HepG2 (cell line): ENCODE results near the gene HES2. TPM values are rescaled to one million over a fixed set of nuclear protein-coding genes. Genes with fewer than 3 reads are reported as not detected.

Experiments
- ATAC-seq: fragments of 200-7000 bp; cut with Tn5 transposase; 3 replicates; pipeline ENCODE4 v1.9.1; 2020; ENCODE audit warnings: mild to moderate bottlenecking, moderate library complexity
- BruUV-seq: library from RNA; stranded (reverse); fragments of 400-500 nt; replicated peaks from 2 replicates; lab custom pipeline; 2021; lab: Mats Ljungman, UMichigan
- CTCF ChIA-PET: fragments of 300-600 bp; formaldehyde crosslinking; extraction: SDS; loops from one replicate; lab custom pipeline; 2021; ENCODE audit warnings: low total read pairs, inconsistent platforms, low intra/inter-chr PET ratio; lab: Yijun Ruan, JAX
- POLR2A ChIA-PET: fragments of 350-600 bp; sonication (Branson Sonifier 250); formaldehyde crosslinking; loops from one replicate; lab custom pipeline; 2020; ENCODE audit warnings: antibody characterized with exemption, inconsistent platforms; lab: Yijun Ruan, JAX
- DNase-seq: peaks from one replicate; pipeline ENCODE4 v3.0.0-alpha.2; 2015; ENCODE audit warnings: low spot score
- FAIRE-seq: peaks from 3 replicates; lab custom pipeline; 2011; peaks lifted over from hg19 to GRCh38; lab: Jason Lieb, UNC
- H2AFZ ChIP-seq: one replicate; pipeline ENCODE4 v1.6.1; 2011; ENCODE audit warnings: low read length, inconsistent platforms
- H3K27ac ChIP-seq: fragments of 300-600 bp; 3 replicates; pipeline ENCODE4 v1.8.0; 2011; ENCODE audit warnings: mixed run types, mild to moderate bottlenecking, mixed read lengths, low read length, inconsistent platforms; ENCODE audit not compliant: insufficient read depth; ENCODE audit errors: extremely low read length
- H3K27me3 ChIP-seq, 2 experiments: fragments of 200-600 bp in 1 of 2; 2 replicates in 1 of 2; 3 replicates in 1 of 2; pipeline versions ENCODE4 v1.6.0 to v1.8.0; 2011; ENCODE audit warnings: low read length in 2 of 2, mild to moderate bottlenecking in 2 of 2, moderate library complexity in 2 of 2, inconsistent platforms in 1 of 2; ENCODE audit not compliant: insufficient read depth in 2 of 2, control insufficient read depth in 1 of 2
- H3K36me3 ChIP-seq, 2 experiments: fragments of 200-600 bp in 1 of 2; replicated peaks in 1 of 2; 2 replicates in 1 of 2; 3 replicates in 1 of 2; pipeline versions ENCODE4 v1.5.1 to v1.8.0; 2011; ENCODE audit warnings: low read length in 2 of 2, inconsistent platforms in 1 of 2; ENCODE audit not compliant: insufficient read depth in 2 of 2, control insufficient read depth in 1 of 2
- H3K4me1 ChIP-seq: 2 replicates; pipeline ENCODE4 v1.5.1; 2012; ENCODE audit warnings: low read length, inconsistent platforms; ENCODE audit not compliant: insufficient read depth
- H3K4me2 ChIP-seq: 2 replicates; pipeline ENCODE4 v1.6.0; 2011; ENCODE audit warnings: low read depth, low read length, inconsistent platforms
- H3K4me3 ChIP-seq, 3 experiments: fragments of 200-600 bp in 1 of 3; sonication (generic), shearing (Covaris generic) in 1 of 3; replicated peaks in 1 of 3; 2 replicates each; pipeline ENCODE4 v1.5.1; 2011 to 2016; ENCODE audit warnings: low read length in 3 of 3, inconsistent platforms in 2 of 3, low read depth in 2 of 3, mild to moderate bottlenecking in 2 of 3, control low read depth in 1 of 3, mixed read lengths in 1 of 3; ENCODE audit not compliant: insufficient read depth in 1 of 3
- H3K79me2 ChIP-seq: one replicate; pipeline ENCODE4 v1.6.1; 2011; ENCODE audit warnings: low read length, inconsistent platforms; ENCODE audit not compliant: insufficient read depth
- H3K9ac ChIP-seq: 2 replicates; pipeline ENCODE4 v1.6.0; 2011; ENCODE audit warnings: mild to moderate bottlenecking, low read depth, low read length, inconsistent platforms; ENCODE audit not compliant: insufficient read depth
- H3K9me3 ChIP-seq: 2 replicates; pipeline ENCODE4 v1.5.1; 2012; ENCODE audit warnings: mild to moderate bottlenecking, low read length
- H4K20me1 ChIP-seq: 2 replicates; pipeline ENCODE4 v1.6.0; 2011; ENCODE audit warnings: inconsistent platforms, mild to moderate bottlenecking, low read length, moderate library complexity; ENCODE audit not compliant: insufficient read depth
- GFI1 ChIP-seq: sonication (generic); formaldehyde crosslinking; IDR thresholded peaks from 2 replicates; pipeline ENCODE4 v1.5.0; 2020; ENCODE audit warnings: missing genetic modification reagents, mild to moderate bottlenecking, borderline replicate concordance
- HOXA3 ChIP-seq: sonication (generic); formaldehyde crosslinking; IDR thresholded peaks from 2 replicates; pipeline ENCODE4 v1.5.0; 2020; ENCODE audit warnings: missing genetic modification reagents
- MAZ ChIP-seq, 2 experiments: sonication (generic) in 1 of 2; formaldehyde crosslinking in 1 of 2; IDR thresholded peaks; 2 replicates each; pipeline versions ENCODE4 v1.5.0 to v1.6.1; 2012 to 2020; ENCODE audit warnings: low read depth in 2 of 2, mild to moderate bottlenecking in 2 of 2, borderline replicate concordance in 1 of 2, improper control_type of control experiment in 1 of 2, low read length in 1 of 2, missing genetic modification reagents in 1 of 2, moderate library complexity in 1 of 2
- POLR2G ChIP-seq: fragments of 200-400 bp; formaldehyde crosslinking; IDR thresholded peaks from 2 replicates; pipeline ENCODE4 v1.6.1; 2018; ENCODE audit warnings: mild to moderate bottlenecking, low read depth, low read length, moderate library complexity
- XRCC5 ChIP-seq: fragments of 200-400 bp; formaldehyde crosslinking; optimal IDR thresholded peaks from 2 replicates; pipeline ENCODE3; 2017; ENCODE audit warnings: mild to moderate bottlenecking, low read length
- ZNF260 ChIP-seq: sonication (generic); formaldehyde crosslinking; IDR thresholded peaks from 2 replicates; pipeline ENCODE4 v1.4.0; 2020; ENCODE audit warnings: missing genetic modification reagents, low read depth, mild to moderate bottlenecking, borderline replicate concordance
- ZNF430 ChIP-seq: sonication (generic); formaldehyde crosslinking; IDR thresholded peaks from 2 replicates; pipeline ENCODE4 v1.9.0; 2021; ENCODE audit warnings: mild to moderate bottlenecking, missing genetic modification reagents
- ZNF619 ChIP-seq: sonication (generic); formaldehyde crosslinking; IDR thresholded peaks from 2 replicates; pipeline ENCODE4 v1.4.0; 2020; ENCODE audit warnings: mild to moderate bottlenecking, missing genetic modification reagents
- ZNF761 ChIP-seq: sonication (generic); formaldehyde crosslinking; conservative IDR thresholded peaks from 2 replicates; pipeline ENCODE4 v1.4.0; 2020; ENCODE audit warnings: mild to moderate bottlenecking, missing genetic modification reagents
- ZNF768 ChIP-seq: sonication (generic); formaldehyde crosslinking; IDR thresholded peaks from 2 replicates; pipeline ENCODE4 v1.4.0; 2020; ENCODE audit warnings: missing genetic modification reagents
- WGBS: methylation state at CpG from one replicate; pipeline ENCODE4 v1.1.6; 2017; ENCODE audit warnings: low lambda C conversion rate; 5-methylcytosine and 5-hydroxymethylcytosine counted together
- in situ Hi-C: cut with HindIII; loops from 2 replicates; pipeline ENCODE4 v1.10.0; 2017; ENCODE audit warnings: low pct_unique_long_range_greater_than_20kb; ENCODE audit not compliant: extremely low pct_ligation_motif_present
- intact Hi-C: fragments of 100-400 bp; cut with micrococcal nuclease; formaldehyde crosslinking; loops from one replicate; pipeline ENCODE4 v1.10.0; 2022; ENCODE audit not compliant: unreplicated experiment
- polyA plus RNA-seq, 8 experiments: library from polyadenylated mRNA; depleted of rRNA in 3 of 8; stranded (reverse) in 7 of 8; unstranded in 1 of 8; fragments of >200 nt; fragmentation: Illumina TruSeq in 4 of 8; extraction: Trizol in 4 of 8; gene quantifications; 2 replicates each; pipeline versions ENCODE4 v1.2.1 to v1.2.3, GENCODE V29; 2011 to 2016; ENCODE audit warnings: low read depth in 4 of 8, missing spikeins in 1 of 8, mixed read lengths in 1 of 8; ENCODE audit not compliant: insufficient read depth in 1 of 8
- total RNA-seq, 5 experiments: library from RNA; depleted of rRNA; stranded (reverse); fragments of >200 nt; fragmentation: Illumina TruSeq; extraction: Trizol; gene quantifications; 2 replicates each; pipeline ENCODE4 v1.2.3, GENCODE V29; 2016; ENCODE audit warnings: low read depth in 1 of 5
- TF ChIP-seq, protein P1 (sequence below): sonication (generic); formaldehyde crosslinking; IDR thresholded peaks from 2 replicates; pipeline ENCODE4 v1.4.0; 2020; ENCODE audit warnings: missing genetic modification reagents
- TF ChIP-seq, protein P2 (sequence below): sonication (generic); formaldehyde crosslinking; IDR thresholded peaks from 2 replicates; pipeline ENCODE4 v1.5.0; 2020; ENCODE audit warnings: mild to moderate bottlenecking, low read depth, missing genetic modification reagents, borderline replicate concordance
- TF ChIP-seq, protein P3 (sequence below): sonication (generic); formaldehyde crosslinking; IDR thresholded peaks from 2 replicates; pipeline ENCODE4 v1.4.0; 2020; ENCODE audit warnings: missing genetic modification reagents
- TF ChIP-seq, protein P4 (sequence below): sonication (generic); formaldehyde crosslinking; IDR thresholded peaks from 2 replicates; pipeline ENCODE4 v1.4.0; 2020; ENCODE audit warnings: missing genetic modification reagents

HES2 gene
- total and polyA plus RNA-seq, 2 of the 13 experiments (the other 11 are each of a cell fraction or from before 2014, with no cell fraction given) = 0.11 to 0.17 TPM

DNA sequence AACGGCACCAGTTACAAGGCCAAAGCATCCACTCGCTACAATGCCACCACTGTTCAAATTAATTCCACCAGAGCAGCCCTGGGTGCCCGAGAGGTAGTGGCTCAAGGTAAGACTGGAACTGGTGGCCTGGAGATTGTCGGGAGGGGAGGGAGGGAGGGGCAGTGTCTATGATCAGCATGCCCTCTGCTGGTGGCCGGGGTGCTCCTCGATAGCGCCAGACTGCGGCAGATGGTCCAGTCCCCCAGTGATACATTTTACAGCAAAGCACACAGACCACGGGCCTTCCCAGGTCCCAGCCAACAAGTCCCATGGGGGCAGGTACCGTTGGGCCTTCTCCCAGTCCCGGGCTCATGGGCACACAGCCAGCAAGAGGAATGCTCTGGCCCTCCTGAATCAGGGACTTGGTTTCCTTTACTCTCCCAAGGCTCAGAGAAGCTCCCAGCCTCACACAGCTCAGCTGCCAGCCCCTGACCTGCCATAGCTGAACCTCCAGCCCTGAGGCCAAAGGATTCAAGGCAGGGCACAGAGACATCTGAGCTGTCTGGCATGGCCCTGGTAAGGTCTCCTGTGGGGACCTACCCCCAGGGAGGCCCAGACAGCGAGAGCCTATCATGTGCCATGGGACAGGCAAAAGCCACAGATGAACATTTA, 41.5 kb downstream of the HES2 start (continued):
- peak; percentile 23 for TF ChIP-seq XRCC5
- peak; percentile 83 for TF ChIP-seq ZNF768 (CRISPR knock-in tag)
- peak; percentile 35; the same call in 1 of the 2 replicates for TF ChIP-seq MAZ (IDR thresholded peaks at IDR 0.05; ENCODE audit: borderline replicate concordance, low read depth, low read length)
- TF ChIP-seq MAZ (CRISPR knock-in tag; IDR thresholded peaks at IDR 0.05; ENCODE audit: low read depth) = no peak
- no peak for TF ChIP-seq ZNF430
- no peak for TF ChIP-seq GFI1 (CRISPR knock-in tag)
- TF ChIP-seq, protein P1, sequence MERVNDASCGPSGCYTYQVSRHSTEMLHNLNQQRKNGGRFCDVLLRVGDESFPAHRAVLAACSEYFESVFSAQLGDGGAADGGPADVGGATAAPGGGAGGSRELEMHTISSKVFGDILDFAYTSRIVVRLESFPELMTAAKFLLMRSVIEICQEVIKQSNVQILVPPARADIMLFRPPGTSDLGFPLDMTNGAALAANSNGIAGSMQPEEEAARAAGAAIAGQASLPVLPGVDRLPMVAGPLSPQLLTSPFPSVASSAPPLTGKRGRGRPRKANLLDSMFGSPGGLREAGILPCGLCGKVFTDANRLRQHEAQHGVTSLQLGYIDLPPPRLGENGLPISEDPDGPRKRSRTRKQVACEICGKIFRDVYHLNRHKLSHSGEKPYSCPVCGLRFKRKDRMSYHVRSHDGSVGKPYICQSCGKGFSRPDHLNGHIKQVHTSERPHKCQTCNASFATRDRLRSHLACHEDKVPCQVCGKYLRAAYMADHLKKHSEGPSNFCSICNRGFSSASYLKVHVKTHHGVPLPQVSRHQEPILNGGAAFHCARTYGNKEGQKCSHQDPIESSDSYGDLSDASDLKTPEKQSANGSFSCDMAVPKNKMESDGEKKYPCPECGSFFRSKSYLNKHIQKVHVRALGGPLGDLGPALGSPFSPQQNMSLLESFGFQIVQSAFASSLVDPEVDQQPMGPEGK (CRISPR knock-in tag) = peak; percentile 46; the same call in 1 of the 2 replicates

DNA sequence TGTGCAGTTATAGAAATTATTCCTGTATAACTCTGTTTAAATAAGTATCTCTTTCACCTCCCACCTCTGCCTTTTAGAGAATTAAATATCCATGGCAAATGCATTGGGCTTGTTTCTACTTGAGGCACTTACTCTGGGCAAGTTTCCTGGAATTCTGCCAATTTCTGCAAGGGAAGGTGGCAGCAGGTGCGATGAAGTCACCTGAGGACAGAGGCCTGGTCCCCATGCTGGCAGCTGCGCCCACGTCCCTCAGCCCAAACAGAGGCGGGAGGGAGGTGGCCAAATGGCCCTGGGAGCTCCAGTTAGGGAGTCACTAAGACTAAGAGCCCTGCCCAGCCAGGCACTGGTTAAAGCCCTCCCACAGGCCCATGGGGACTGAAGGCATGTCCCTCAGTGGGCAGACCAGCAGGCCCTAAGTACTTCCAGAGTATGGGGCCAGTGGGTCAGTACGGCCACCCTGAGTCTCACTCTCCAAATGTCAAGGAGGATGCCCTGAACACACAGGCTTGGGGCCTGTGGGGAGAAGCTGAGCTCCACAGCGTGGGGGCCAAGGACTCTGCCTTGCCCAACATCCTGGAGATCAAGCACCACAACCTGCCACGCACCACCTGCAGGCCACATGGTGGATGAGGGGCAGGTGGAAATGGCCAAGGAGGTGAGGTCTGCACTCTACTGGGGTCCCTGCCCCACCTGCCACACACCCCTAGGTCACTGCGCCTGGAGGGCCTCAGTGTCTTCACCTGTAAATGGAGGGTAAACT, 45.6 kb downstream of the HES2 start:
- Histone ChIP-seq H2AFZ (no peak overlapping the region), H3K4me3 (no peak overlapping the region), H4K20me1 (0 out of 2 replicates have a peak, but pooled peaks cover 4% of the 10 kb centered on the region), H3K27ac (no peak overlapping the region), H3K4me2 (no peak overlapping the region), H3K79me2 (peaks cover 10% of the 10 kb centered on the region), H3K9me3 (no peaks in the 10 kb centered on the region), H3K4me1 (peaks cover 20% of the 10 kb centered on the region), H3K9ac (no peak overlapping the region), H3K27me3 (no peaks in the 10 kb centered on the region), H3K36me3 (no peaks in the 10 kb centered on the region)
- POLR2A ChIA-PET = no interaction called here
- no TSS peak for BruUV-seq
- FAIRE-seq = no peak
- DNase-seq = no peak
- CTCF ChIA-PET = no interaction called here
- intact Hi-C loops (no loop called here), in situ Hi-C loops (no loop called here)
- ATAC-seq = no peak
- 94% methylated on average over 5 of the region's 8 CpGs for WGBS
- TF ChIP-seq, protein P2, sequence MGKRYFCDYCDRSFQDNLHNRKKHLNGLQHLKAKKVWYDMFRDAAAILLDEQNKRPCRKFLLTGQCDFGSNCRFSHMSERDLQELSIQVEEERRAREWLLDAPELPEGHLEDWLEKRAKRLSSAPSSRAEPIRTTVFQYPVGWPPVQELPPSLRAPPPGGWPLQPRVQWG (CRISPR knock-in tag) = no peak
- no peak for TF ChIP-seq HOXA3 (CRISPR knock-in tag)
- TF ChIP-seq POLR2G = no peak
- TF ChIP-seq, protein P3, sequence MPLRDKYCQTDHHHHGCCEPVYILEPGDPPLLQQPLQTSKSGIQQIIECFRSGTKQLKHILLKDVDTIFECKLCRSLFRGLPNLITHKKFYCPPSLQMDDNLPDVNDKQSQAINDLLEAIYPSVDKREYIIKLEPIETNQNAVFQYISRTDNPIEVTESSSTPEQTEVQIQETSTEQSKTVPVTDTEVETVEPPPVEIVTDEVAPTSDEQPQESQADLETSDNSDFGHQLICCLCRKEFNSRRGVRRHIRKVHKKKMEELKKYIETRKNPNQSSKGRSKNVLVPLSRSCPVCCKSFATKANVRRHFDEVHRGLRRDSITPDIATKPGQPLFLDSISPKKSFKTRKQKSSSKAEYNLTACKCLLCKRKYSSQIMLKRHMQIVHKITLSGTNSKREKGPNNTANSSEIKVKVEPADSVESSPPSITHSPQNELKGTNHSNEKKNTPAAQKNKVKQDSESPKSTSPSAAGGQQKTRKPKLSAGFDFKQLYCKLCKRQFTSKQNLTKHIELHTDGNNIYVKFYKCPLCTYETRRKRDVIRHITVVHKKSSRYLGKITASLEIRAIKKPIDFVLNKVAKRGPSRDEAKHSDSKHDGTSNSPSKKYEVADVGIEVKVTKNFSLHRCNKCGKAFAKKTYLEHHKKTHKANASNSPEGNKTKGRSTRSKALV (CRISPR knock-in tag) = no peak
- TF ChIP-seq ZNF761 = no peak
- TF ChIP-seq ZNF619 (CRISPR knock-in tag) = no peak
- TF ChIP-seq, protein P4, sequence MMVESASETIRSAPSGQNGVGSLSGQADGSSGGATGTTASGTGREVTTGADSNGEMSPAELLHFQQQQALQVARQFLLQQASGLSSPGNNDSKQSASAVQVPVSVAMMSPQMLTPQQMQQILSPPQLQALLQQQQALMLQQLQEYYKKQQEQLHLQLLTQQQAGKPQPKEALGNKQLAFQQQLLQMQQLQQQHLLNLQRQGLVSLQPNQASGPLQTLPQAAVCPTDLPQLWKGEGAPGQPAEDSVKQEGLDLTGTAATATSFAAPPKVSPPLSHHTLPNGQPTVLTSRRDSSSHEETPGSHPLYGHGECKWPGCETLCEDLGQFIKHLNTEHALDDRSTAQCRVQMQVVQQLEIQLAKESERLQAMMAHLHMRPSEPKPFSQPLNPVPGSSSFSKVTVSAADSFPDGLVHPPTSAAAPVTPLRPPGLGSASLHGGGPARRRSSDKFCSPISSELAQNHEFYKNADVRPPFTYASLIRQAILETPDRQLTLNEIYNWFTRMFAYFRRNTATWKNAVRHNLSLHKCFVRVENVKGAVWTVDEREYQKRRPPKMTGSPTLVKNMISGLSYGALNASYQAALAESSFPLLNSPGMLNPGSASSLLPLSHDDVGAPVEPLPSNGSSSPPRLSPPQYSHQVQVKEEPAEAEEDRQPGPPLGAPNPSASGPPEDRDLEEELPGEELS (CRISPR knock-in tag) = no peak
- no peak for TF ChIP-seq ZNF260 (CRISPR knock-in tag)
